ENCODE data around the gene TBATA.

TBATA gene

DNA sequence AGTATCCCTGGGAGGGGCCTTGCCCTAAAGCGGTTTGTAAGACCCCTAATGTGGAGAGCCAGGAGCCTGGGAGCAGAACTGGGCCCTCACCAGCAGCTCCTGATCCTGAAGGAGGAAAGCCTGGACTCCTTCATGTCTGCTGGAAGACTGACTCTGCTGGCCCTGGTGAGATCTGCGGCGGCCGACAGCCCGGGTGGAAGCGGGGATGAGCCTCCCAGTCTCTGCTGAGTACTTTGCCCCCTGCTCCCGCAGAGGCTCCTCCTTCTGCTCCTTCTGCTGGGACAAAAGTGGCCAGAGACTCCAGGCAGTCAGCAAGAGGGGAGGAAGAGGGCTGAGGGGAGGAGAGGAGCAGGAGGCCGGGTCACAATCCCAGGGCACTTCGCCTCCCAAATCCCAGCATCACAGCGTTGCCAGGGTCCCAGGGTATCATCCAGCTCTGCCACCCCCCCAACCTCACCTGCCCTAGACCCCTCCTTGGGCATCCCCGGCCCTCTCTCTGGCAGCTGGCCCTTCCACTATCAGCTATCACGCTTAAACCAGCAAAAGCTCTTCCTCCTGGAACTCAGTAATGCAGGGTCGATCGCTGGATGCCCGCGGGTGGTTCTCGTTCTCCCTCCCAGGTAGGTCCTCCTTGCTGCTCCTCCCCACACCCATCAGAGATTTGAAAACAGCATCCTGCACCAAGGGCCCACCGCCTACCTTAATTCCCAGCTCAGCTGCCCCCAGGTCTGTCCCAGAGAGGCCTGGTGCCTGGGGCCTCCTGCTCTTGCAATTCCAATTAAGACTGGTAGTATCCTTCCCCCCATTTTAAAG lies 7.9 kb downstream of the TBATA start:
- ChIA-PET POLR2A (ENCODE audit: low non-redundant PET) (no interaction called here), CTCF (interaction anchor here (0.6 to 1.0 kb wide), 2 partner anchors 44 to 214 kb away, joined by 3 read pairs; no protein-coding TSS in a partner anchor)
- DNase-seq (ENCODE audit: low spot score) = no peak
- TF ChIP-seq, protein P1, sequence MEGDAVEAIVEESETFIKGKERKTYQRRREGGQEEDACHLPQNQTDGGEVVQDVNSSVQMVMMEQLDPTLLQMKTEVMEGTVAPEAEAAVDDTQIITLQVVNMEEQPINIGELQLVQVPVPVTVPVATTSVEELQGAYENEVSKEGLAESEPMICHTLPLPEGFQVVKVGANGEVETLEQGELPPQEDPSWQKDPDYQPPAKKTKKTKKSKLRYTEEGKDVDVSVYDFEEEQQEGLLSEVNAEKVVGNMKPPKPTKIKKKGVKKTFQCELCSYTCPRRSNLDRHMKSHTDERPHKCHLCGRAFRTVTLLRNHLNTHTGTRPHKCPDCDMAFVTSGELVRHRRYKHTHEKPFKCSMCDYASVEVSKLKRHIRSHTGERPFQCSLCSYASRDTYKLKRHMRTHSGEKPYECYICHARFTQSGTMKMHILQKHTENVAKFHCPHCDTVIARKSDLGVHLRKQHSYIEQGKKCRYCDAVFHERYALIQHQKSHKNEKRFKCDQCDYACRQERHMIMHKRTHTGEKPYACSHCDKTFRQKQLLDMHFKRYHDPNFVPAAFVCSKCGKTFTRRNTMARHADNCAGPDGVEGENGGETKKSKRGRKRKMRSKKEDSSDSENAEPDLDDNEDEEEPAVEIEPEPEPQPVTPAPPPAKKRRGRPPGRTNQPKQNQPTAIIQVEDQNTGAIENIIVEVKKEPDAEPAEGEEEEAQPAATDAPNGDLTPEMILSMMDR (conservative IDR thresholded peaks at IDR 0.05; ENCODE audit: low read depth) = no peak
- H3K27ac ChIP-seq = no peak overlapping the region

DNA sequence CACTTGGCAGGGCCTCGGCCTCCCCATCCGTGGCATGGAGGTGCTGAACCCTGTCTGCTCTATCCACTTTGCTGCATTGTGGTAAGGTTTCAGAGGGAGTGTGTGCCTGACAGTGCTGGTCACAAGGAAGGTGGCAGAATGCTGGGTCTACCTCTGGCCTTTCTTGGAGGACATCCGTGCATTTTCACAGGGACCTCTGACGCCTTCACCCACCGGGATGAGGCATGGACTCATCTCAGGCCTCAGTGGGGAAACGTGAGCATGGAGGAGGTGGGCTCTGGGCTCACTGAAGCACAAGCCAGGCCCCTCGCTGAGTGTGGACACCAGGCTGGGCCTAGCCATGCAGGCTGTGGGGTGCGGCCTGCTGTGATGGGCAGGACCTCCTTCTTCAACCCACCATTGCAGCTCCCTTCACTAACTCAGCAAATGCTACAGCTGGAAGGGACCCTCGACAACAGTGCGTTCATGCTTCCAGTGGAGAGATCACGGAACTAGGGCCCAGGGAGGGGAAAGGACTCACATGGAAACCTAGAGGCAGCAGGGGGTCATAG lies 8.6 kb downstream of the TBATA start:
- ChIA-PET CTCF (interaction anchor here (1.0 kb wide), 1 partner anchor 44 kb away, joined by 3 read pairs; no protein-coding TSS in a partner anchor), POLR2A (ENCODE audit: low non-redundant PET) (no interaction called here)
- TF ChIP-seq, protein P1 (conservative IDR thresholded peaks at IDR 0.05; ENCODE audit: low read depth) = no peak

DNA sequence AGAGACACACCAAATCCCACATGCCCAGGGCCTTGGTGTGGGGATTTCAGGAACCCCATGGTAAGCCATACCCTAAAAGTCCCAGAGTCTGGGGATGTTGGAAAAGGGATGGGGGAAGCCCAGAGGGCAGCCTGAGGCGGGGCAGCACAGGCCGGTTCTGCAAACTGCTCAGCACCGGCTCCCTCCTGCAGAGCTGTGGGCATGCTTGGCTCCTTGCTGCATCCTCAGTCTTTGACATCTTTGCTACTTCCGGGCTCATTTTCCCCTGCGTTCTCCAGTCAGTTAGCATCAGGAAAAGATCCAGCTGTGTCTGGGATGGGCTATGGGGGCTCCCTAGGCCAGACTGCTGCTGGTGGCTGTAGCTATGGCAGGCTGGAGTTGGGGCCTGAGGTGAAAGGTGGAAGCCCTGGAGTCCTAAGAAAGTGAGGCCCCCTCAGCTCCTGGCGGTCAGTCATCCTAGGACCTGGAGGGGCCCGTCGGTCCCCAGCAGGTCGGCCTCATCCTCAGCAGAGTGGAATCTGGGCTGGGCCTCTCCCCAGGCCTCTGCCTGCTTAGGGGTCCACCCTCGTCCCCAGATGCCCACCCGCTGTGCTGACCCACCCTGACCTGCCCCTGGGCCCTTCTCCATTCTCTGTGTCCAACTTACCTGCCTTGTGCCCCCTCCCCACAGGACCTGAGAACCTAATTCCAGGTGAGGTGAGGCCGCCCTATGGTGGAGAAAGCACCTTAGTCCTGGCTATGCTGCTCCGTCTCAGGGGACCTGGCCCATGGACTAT lies 9.3 kb downstream of the TBATA start:
- TF ChIP-seq, protein P1 (conservative IDR thresholded peaks at IDR 0.05; ENCODE audit: low read depth) = no peak
- CTCF ChIA-PET = interaction anchor here (0.6 to 0.9 kb wide), 3 partner anchors 16 to 217 kb away, joined by 3 to 4 read pairs (median 3); no protein-coding TSS in a partner anchor
- POLR2A ChIA-PET (ENCODE audit: low non-redundant PET) = no interaction called here
- no peak overlapping the region for H3K27ac ChIP-seq
- DNase-seq (ENCODE audit: low spot score) = no peak

More for the DNA sequence above, 8.6 kb downstream of the TBATA start:
- no peak for DNase-seq (ENCODE audit: low spot score)
- H3K27ac ChIP-seq = no peak overlapping the region

GRCh38 chr10:70774810-70775678 lies 10.1 kb downstream of the TBATA start:
- POLR2A ChIA-PET (ENCODE audit: low non-redundant PET) = no interaction called here
- no peak overlapping the region for H3K27ac ChIP-seq
- TF ChIP-seq, protein P1 (conservative IDR thresholded peaks at IDR 0.05; ENCODE audit: low read depth) = no peak
- CTCF ChIA-PET = interaction anchor here (0.5 to 0.9 kb wide), 5 partner anchors 15 to 231 kb away, joined by 3 to 4 read pairs (median 3); no protein-coding TSS in a partner anchor
- peak; percentile 68 for DNase-seq (ENCODE audit: low spot score)

- ChIA-PET CTCF (interaction anchor here (0.5 to 0.6 kb wide), 2 partner anchors 20 to 230 kb away, joined by 3 to 4 read pairs; no protein-coding TSS in a partner anchor), POLR2A (ENCODE audit: low non-redundant PET) (no interaction called here)
- DNase-seq (ENCODE audit: low spot score) = no peak
- H3K27ac ChIP-seq = no peak overlapping the region
- TF ChIP-seq, protein P1 (conservative IDR thresholded peaks at IDR 0.05; ENCODE audit: low read depth) = no peak
Measured at GRCh38 chr10:70773965-70774809, 11.0 kb downstream of the TBATA start.

Measured in RWPE1 (cell line).